ENCODE results near the gene PTPRC. TPM values are rescaled to one million over a fixed set of nuclear protein-coding genes. Genes with fewer than 3 reads are reported as not detected.
A peak's percentile ranks its signal among the peaks of the same experiment; 100 is the strongest.

PTPRC gene
- total RNA-seq, 2 experiments from 2014 or later = 475 to 499 TPM

- ATAC-seq = no peak
- H3K4me1 Mint-ChIP-seq (ENCODE audit: low read depth) = peaks cover 76% of the 10 kb centered on the region
- DNase-seq = no peak
- no peak overlapping the region for H3K4me3 Mint-ChIP-seq
- H3K27ac Mint-ChIP-seq = no peak overlapping the region
- peaks cover 17% of the 10 kb centered on the region for H3K9me3 Mint-ChIP-seq
- H3K36me3 Mint-ChIP-seq (ENCODE audit: low read depth) = peaks cover 33% of the 10 kb centered on the region
- no peaks in the 10 kb centered on the region for H3K27me3 Mint-ChIP-seq
- intact Hi-C loops (cut with micrococcal nuclease) = loop anchor here (5.0 kb wide), 1 partner anchor 32 kb away; the partner anchor contains the start of gene PTPRC
- POLR2A ChIA-PET = interaction anchor here (0.6 kb wide), 1 partner anchor 62 kb away, joined by 3 read pairs; no protein-coding TSS in a partner anchor
- CTCF ChIA-PET = interaction anchor here (0.9 to 1.9 kb wide), 4 partner anchors 13 to 81 kb away, joined by 3 to 6 read pairs (median 4); no protein-coding TSS in a partner anchor
- TF ChIP-seq, protein P1, sequence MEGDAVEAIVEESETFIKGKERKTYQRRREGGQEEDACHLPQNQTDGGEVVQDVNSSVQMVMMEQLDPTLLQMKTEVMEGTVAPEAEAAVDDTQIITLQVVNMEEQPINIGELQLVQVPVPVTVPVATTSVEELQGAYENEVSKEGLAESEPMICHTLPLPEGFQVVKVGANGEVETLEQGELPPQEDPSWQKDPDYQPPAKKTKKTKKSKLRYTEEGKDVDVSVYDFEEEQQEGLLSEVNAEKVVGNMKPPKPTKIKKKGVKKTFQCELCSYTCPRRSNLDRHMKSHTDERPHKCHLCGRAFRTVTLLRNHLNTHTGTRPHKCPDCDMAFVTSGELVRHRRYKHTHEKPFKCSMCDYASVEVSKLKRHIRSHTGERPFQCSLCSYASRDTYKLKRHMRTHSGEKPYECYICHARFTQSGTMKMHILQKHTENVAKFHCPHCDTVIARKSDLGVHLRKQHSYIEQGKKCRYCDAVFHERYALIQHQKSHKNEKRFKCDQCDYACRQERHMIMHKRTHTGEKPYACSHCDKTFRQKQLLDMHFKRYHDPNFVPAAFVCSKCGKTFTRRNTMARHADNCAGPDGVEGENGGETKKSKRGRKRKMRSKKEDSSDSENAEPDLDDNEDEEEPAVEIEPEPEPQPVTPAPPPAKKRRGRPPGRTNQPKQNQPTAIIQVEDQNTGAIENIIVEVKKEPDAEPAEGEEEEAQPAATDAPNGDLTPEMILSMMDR (IDR thresholded peaks at IDR 0.05) = no peak
Observed at GRCh38 chr1:198604975-198605374, 33.9 kb upstream of the PTPRC start.

GRCh38 chr1:198605406-198605805 lies 33.4 kb upstream of the PTPRC start:
- ChIA-PET CTCF (interaction anchor here (1.0 to 1.9 kb wide), 9 partner anchors 12 to 81 kb away, joined by 3 to 6 read pairs (median 4); no protein-coding TSS in a partner anchor), POLR2A (interaction anchor here (1.2 to 1.6 kb wide), 4 partner anchors 34 to 65 kb away, joined by 4 to 6 read pairs (median 4); partner anchors contain the start of genes ATP6V1G3 and PTPRC)
- Mint-ChIP-seq H3K9me3 (peaks cover 13% of the 10 kb centered on the region), H3K27me3 (no peaks in the 10 kb centered on the region), H3K4me3 (no peak overlapping the region), H3K36me3 (ENCODE audit: low read depth) (peaks cover 29% of the 10 kb centered on the region), H3K4me1 (ENCODE audit: low read depth) (peaks cover 71% of the 10 kb centered on the region), H3K27ac (no peak overlapping the region)
- TF ChIP-seq, protein P1 (IDR thresholded peaks at IDR 0.05) = no peak
- peak; percentile 74 for DNase-seq
- ATAC-seq = no peak
- intact Hi-C loops (cut with micrococcal nuclease) = no loop called here

DNA sequence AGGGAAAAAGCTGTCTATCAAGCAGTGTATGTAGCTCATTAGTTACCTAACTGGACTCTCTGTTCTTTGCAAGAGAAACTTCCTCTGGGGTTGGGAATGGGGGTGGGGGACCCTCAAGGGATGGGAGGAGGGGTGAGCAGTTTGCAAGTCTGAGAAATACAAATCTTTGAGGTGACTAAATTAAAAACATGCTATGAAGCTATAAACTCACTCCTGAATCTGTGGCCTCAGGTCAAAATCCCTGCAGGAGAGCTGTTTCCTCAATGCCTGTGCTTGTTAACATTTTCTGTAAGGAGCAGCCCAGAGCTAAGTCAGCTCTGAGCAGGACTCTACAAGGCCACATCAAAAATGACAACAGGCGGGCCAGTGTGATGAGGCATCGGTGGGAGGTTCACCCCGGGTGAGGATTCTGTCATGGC lies 32.8 kb upstream of the PTPRC start:
- DNase-seq (no peak), ATAC-seq (no peak)
- TF ChIP-seq, protein P1 (IDR thresholded peaks at IDR 0.05) = no peak
- Mint-ChIP-seq H3K27ac (peak overlapping the region; percentile 49), H3K4me1 (ENCODE audit: low read depth) (peaks cover 71% of the 10 kb centered on the region), H3K36me3 (ENCODE audit: low read depth) (peaks cover 22% of the 10 kb centered on the region), H3K4me3 (no peak overlapping the region), H3K27me3 (no peaks in the 10 kb centered on the region), H3K9me3 (peaks cover 10% of the 10 kb centered on the region)
- intact Hi-C loops (cut with micrococcal nuclease) = no loop called here
- POLR2A ChIA-PET = interaction anchor here (1.1 to 1.6 kb wide), 6 partner anchors 13 to 66 kb away, joined by 3 to 6 read pairs (median 4); partner anchors contain the start of genes ATP6V1G3 and PTPRC
- CTCF ChIA-PET = interaction anchor here (1.0 to 1.9 kb wide), 11 partner anchors 12 to 87 kb away, joined by 3 to 6 read pairs (median 4); no protein-coding TSS in a partner anchor

- ChIA-PET POLR2A (interaction anchor here (1.0 to 1.4 kb wide), 2 partner anchors 9 to 60 kb away, joined by 3 read pairs; no protein-coding TSS in a partner anchor), CTCF (interaction anchor here (1.2 to 1.4 kb wide), 2 partner anchors 10 to 12 kb away, joined by 3 to 8 read pairs; no protein-coding TSS in a partner anchor)
- no peak for ATAC-seq
- TF ChIP-seq, protein P1 (IDR thresholded peaks at IDR 0.05) = no peak
- intact Hi-C loops (cut with micrococcal nuclease) = no loop called here
- no peaks in the 10 kb centered on the region for H3K27me3 Mint-ChIP-seq
- H3K27ac Mint-ChIP-seq = no peak overlapping the region
- no peaks in the 10 kb centered on the region for H3K9me3 Mint-ChIP-seq
- H3K36me3 Mint-ChIP-seq (ENCODE audit: low read depth) = peaks cover 10% of the 10 kb centered on the region
- H3K4me1 Mint-ChIP-seq (ENCODE audit: low read depth) = peaks cover 70% of the 10 kb centered on the region
- H3K4me3 Mint-ChIP-seq = no peak overlapping the region
- DNase-seq = no peak
Observed at GRCh38 chr1:198607714-198608113, 31.1 kb upstream of the PTPRC start.

DNA sequence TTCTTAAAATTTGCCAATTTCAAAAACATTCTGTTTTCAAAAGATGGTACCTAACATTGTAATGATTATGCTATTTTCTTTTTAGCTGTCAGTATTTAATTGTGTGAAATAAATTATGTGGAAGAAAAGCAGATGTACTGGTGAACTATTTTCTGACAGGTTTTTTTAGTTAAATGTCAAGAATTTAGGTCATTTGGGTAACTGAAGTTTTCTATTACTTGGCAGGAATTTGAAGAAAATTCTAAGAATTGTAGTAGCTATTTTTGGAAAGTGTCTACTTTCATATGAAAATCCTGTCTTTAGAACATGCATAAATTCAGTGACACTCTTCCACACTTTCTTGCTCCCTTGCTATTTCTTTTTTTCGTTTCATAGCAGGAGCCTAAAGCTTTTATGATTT lies 28.5 kb upstream of the PTPRC start:
- intact Hi-C loops (cut with micrococcal nuclease) = loop anchor here (5.0 kb wide), 1 partner anchor 53 kb away; no protein-coding TSS in a partner anchor
- POLR2A ChIA-PET = interaction anchor here (0.6 to 2.2 kb wide), 9 partner anchors 9 to 436 kb away, joined by 3 to 12 read pairs (median 5); no protein-coding TSS in a partner anchor
- Mint-ChIP-seq H3K27me3 (no peaks in the 10 kb centered on the region), H3K36me3 (ENCODE audit: low read depth) (peaks cover 16% of the 10 kb centered on the region), H3K9me3 (no peaks in the 10 kb centered on the region), H3K27ac (peak overlapping the region; percentile 97), H3K4me3 (peak overlapping the region; percentile 57), H3K4me1 (ENCODE audit: low read depth) (peaks cover 71% of the 10 kb centered on the region)
- ATAC-seq = no peak
- CTCF ChIA-PET = interaction anchor here (0.9 to 3.4 kb wide), 8 partner anchors 11 to 91 kb away, joined by 3 to 23 read pairs (median 4); partner anchors contain the start of gene PTPRC
- TF ChIP-seq, protein P1 (IDR thresholded peaks at IDR 0.05) = no peak
- DNase-seq = no peak

Measured in activated CD8-positive, alpha-beta T cell treated with anti-CD3 and anti-CD28 coated beads for 36 hours (primary cell).